GM12801 (cell line): ENCODE results near the gene TMUB1.

Experiments
- TF ChIP-seq, protein P1 (sequence below): IDR thresholded peaks from one replicate; pipeline ENCODE4 v1.5.1; 2011; ENCODE audit warnings: control low read depth; ENCODE audit not compliant: insufficient read length; ENCODE audit errors: extremely low read depth

Gene TMUB1

GRCh38 chr7:151047976-151048815 is 35.1 kb downstream of the TMUB1 start, which contains the start of gene ASIC3:
ASIC3 (plus strand) TSS chr7:151048531; CDS start chr7:151048886, 355 bp downstream.
- TF ChIP-seq, protein P1, sequence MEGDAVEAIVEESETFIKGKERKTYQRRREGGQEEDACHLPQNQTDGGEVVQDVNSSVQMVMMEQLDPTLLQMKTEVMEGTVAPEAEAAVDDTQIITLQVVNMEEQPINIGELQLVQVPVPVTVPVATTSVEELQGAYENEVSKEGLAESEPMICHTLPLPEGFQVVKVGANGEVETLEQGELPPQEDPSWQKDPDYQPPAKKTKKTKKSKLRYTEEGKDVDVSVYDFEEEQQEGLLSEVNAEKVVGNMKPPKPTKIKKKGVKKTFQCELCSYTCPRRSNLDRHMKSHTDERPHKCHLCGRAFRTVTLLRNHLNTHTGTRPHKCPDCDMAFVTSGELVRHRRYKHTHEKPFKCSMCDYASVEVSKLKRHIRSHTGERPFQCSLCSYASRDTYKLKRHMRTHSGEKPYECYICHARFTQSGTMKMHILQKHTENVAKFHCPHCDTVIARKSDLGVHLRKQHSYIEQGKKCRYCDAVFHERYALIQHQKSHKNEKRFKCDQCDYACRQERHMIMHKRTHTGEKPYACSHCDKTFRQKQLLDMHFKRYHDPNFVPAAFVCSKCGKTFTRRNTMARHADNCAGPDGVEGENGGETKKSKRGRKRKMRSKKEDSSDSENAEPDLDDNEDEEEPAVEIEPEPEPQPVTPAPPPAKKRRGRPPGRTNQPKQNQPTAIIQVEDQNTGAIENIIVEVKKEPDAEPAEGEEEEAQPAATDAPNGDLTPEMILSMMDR = no peak

DNA sequence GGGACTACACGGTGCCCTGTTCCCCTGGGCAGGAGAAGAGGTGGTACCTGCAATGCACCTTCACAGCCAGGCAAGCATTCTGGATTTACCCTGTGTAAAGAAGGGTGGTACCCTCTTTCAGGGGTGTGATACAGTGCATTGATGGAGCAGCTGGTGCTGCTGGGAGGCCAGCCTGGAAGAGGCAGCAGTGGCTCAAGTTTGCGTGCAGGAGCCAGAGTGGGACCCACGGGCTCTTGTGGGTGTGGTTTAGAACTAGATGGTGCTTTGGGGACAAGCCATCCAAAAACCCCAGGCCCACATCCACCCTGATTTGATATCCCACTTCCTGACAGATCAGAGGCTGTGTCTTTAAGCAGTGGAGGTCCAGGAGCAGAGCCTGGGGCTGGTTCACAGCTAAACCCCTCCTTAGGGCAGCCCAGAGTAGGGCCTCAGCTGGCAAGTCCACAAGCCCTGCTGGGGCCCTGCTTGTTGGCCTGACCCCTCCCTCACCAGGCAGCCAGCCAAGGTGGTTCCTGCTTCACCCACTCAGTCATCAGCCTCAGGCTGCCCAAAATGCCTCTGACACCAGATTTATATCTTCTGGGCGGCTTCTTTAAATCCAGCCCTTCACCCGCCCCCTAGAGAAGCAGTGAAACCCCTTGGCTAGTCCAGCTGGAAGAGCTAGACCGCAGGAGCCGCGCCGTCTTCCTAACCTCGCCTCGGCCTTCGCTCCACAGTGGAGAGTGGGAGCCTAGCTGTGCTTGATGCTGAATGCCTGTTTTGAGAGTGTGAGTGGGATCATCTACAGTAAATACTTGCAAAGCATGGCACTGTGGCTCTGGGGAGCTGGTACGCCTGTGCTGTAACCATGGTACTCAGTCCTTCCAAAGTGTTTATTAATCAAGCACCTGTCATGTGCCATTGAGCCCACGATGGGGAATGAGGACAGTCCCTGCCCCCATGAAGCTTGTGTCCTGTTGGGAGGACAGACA is 36.4 kb downstream of the TMUB1 start:
- TF ChIP-seq, protein P1 = no peak

DNA sequence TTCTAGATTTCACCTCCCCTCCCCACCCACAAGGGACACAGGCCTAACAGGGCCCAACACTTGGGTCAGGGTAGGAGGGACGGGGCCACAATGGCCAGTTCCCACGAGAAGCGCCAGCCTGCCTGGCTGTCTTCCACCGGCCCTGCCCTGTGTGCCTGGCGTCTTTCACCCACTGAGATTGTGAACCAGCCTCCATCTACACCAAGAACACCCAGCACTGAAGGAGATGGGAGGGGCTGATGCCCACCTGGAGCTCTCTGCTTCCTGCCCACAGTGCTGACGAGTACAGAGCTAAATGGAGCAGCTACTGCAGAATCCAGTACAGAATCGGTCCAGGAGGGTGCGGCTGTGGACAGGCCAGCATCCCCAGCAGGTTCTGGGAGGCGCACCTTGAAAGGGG is 37.3 kb downstream of the TMUB1 start:
- TF ChIP-seq, protein P1 = no peak

- TF ChIP-seq, protein P1 = no peak
Measured at GRCh38 chr7:151045262-151045661, 38.0 kb downstream of the TMUB1 start.

GRCh38 chr7:151043959-151044358 is 39.3 kb downstream of the TMUB1 start:
- TF ChIP-seq, protein P1 = no peak

DNA sequence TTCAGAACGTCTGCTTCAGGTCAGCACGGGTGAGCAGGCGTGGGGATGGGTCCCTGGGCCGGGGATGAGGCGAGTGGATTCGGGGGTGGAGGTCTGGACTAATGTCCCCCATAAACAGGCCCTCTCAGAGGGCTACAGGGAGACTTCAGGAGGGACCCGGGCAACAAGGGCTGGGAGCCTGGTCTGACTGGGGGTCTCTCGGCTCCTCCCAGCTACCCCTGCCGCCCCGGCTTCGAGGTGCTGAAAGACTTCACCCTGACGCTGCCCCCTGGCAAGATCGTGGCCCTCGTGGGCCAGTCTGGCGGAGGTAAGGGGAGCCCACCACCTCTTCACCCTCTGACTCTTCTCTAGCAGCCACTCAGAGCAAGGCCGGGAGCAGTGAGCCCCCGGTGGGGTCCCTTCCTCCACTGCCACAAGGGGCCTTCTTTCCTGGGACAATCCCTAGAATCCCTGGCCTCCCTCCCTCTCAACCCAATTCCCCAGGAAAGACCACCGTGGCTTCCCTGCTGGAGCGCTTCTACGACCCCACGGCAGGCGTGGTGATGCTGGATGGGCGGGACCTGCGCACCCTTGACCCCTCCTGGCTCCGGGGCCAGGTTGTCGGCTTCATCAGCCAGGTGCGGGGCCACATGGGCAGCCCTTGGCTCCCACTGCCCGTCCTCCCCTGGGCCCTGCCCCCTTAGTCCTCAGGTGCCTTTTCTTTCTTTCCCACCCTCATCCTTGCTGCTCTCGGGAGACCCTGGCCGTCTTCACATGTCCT is 42.5 kb downstream of the TMUB1 start:
- TF ChIP-seq, protein P1 = no peak
